Neural cell (in vitro differentiated cells): ENCODE measurements around the gene ADAMTS2. TPM values are rescaled to one million over a fixed set of nuclear protein-coding genes. Genes with fewer than 3 reads are reported as not detected.

Source experiments
- H2AFZ ChIP-seq: fragments of 200-600, 300-800 bp; sonication (generic), shearing (Covaris generic); 2 replicates; pipeline ENCODE4 v1.6.0; 2014; ENCODE audit warnings: low read depth, mild to moderate bottlenecking, antibody characterized with exemption, low read length, moderate library complexity
- H3F3A ChIP-seq: fragments of 200-600 bp; shearing (Covaris generic); 2 replicates; pipeline ENCODE4 v1.6.1; 2016; ENCODE audit warnings: mild to moderate bottlenecking, moderate library complexity, mixed read lengths, antibody characterized with exemption, low read length; ENCODE audit not compliant: insufficient read depth, poor library complexity, severe bottlenecking
- H3K27ac ChIP-seq: fragments of 200-600, 300-800 bp; sonication (generic), shearing (Covaris generic); 2 replicates; pipeline ENCODE4 v1.5.1; 2014; ENCODE audit warnings: mild to moderate bottlenecking, low read length, moderate library complexity
- H3K27me3 ChIP-seq: fragments of 300-800, 200-600 bp; sonication (generic), shearing (Covaris generic); 2 replicates; pipeline ENCODE4 v1.6.0; 2014; ENCODE audit warnings: mild to moderate bottlenecking, low read depth, low read length, moderate library complexity; ENCODE audit not compliant: insufficient read depth
- H3K36me3 ChIP-seq: fragments of 300-800, 200-600 bp; sonication (generic), shearing (Covaris generic); 2 replicates; pipeline ENCODE4 v1.5.1; 2014; ENCODE audit warnings: mild to moderate bottlenecking, antibody characterized with exemption, low read length, moderate library complexity; ENCODE audit not compliant: insufficient read depth
- H3K4me2 ChIP-seq: fragments of 300-800, 200-600 bp; sonication (generic), shearing (Covaris generic); 2 replicates; pipeline ENCODE4 v1.6.0; 2014; ENCODE audit warnings: mild to moderate bottlenecking, low read length
- H3K4me3 ChIP-seq: fragments of 300-800, 200-600 bp; sonication (generic), shearing (Covaris generic); 2 replicates; pipeline ENCODE4 v1.5.1; 2014; ENCODE audit warnings: mild to moderate bottlenecking, low read length, moderate library complexity
- H3K79me2 ChIP-seq: fragments of 200-600 bp; shearing (Covaris generic); replicated peaks from 2 replicates; pipeline ENCODE4 v1.6.0; 2014; ENCODE audit warnings: mild to moderate bottlenecking, low read length, moderate library complexity; ENCODE audit not compliant: insufficient read depth
- H3K9ac ChIP-seq: fragments of 300-800, 200-600 bp; sonication (generic), shearing (Covaris generic); 2 replicates; pipeline ENCODE4 v1.6.1; 2016; ENCODE audit warnings: mild to moderate bottlenecking, low read length, mixed read lengths
- H3K9me2 ChIP-seq: fragments of 200-600 bp; shearing (Covaris generic); 2 replicates; pipeline ENCODE4 v1.6.1; 2016; ENCODE audit warnings: mild to moderate bottlenecking, low read length, mixed read lengths; ENCODE audit not compliant: insufficient read depth
- H3K9me3 ChIP-seq: fragments of 200-600, 300-800 bp; sonication (generic), shearing (Covaris generic); 2 replicates; pipeline ENCODE4 v1.6.1; 2016; ENCODE audit warnings: mild to moderate bottlenecking, mixed run types, low read length, moderate library complexity, mixed read lengths
- H4K20me1 ChIP-seq: fragments of 200-600 bp; shearing (Covaris generic); 2 replicates; pipeline ENCODE4 v1.6.1; 2016; ENCODE audit warnings: mild to moderate bottlenecking, mixed run types; ENCODE audit not compliant: insufficient read depth
- CTCF ChIP-seq: fragments of 450-650 bp; IDR thresholded peaks from 2 replicates; pipeline ENCODE4 v1.5.1; 2014; ENCODE audit warnings: antibody characterized with exemption, mild to moderate bottlenecking, moderate library complexity; ENCODE audit not compliant: poor library complexity, severe bottlenecking
- EP300 ChIP-seq: fragments of 450-650 bp; conservative IDR thresholded peaks from 2 replicates; pipeline ENCODE4 v1.6.1; 2014; ENCODE audit warnings: antibody characterized with exemption, mild to moderate bottlenecking, moderate library complexity; ENCODE audit not compliant: poor library complexity, severe bottlenecking
- EZH2 ChIP-seq: fragments of 200-600, 300-800 bp; shearing (Covaris generic), sonication (generic); IDR thresholded peaks from 2 replicates; pipeline ENCODE4 v1.6.1; 2014; ENCODE audit warnings: antibody characterized with exemption, low read length, borderline replicate concordance, mild to moderate bottlenecking; ENCODE audit not compliant: insufficient read depth, poor library complexity, severe bottlenecking
- MXI1 ChIP-seq: fragments of 450-650 bp; conservative IDR thresholded peaks from 2 replicates; pipeline ENCODE4 v1.6.1; 2014; ENCODE audit warnings: antibody characterized with exemption, mild to moderate bottlenecking; ENCODE audit not compliant: poor library complexity, severe bottlenecking
- POLR2AphosphoS5 ChIP-seq: IDR thresholded peaks from 2 replicates; pipeline ENCODE4 v1.6.1; 2012
- RAD21 ChIP-seq: fragments of 450-650 bp; conservative IDR thresholded peaks from 2 replicates; pipeline ENCODE4 v1.6.1; 2014; ENCODE audit warnings: antibody characterized with exemption, mild to moderate bottlenecking, moderate library complexity
- REST ChIP-seq: IDR thresholded peaks from 2 replicates; pipeline ENCODE4 v1.6.1; 2012; ENCODE audit warnings: borderline replicate concordance
- SMC3 ChIP-seq: fragments of 450-650 bp; conservative IDR thresholded peaks from 2 replicates; pipeline ENCODE4 v1.6.1; 2014; ENCODE audit warnings: antibody characterized with exemption, mild to moderate bottlenecking, moderate library complexity; ENCODE audit not compliant: poor library complexity
- TAF1 ChIP-seq: IDR thresholded peaks from 2 replicates; pipeline ENCODE4 v1.6.1; 2012; ENCODE audit warnings: low read depth
- polyA plus RNA-seq: library from polyadenylated mRNA; depleted of rRNA; stranded (reverse); fragments of >200 nt; gene quantifications from 2 replicates; pipeline ENCODE4 v1.2.3, GENCODE V29; 2014

The ADAMTS2 gene
- polyA plus RNA-seq, 1 donor from 2014 or later: 0.61 TPM

- TF ChIP-seq SMC3 (no peak), POLR2AphosphoS5 (no peak), MXI1 (no peak), TAF1 (no peak), REST (no peak), EP300 (no peak), CTCF (no peak), EZH2 (no peak), RAD21 (no peak)
- Histone ChIP-seq H3K27me3 (no peaks in the 10 kb centered on the region), H3K79me2 (no peaks in the 10 kb centered on the region), H3F3A (no peaks in the 10 kb centered on the region), H3K9me2 (no peaks in the 10 kb centered on the region), H3K27ac (no peak overlapping the region), H3K36me3 (no peaks in the 10 kb centered on the region), H4K20me1 (no peaks in the 10 kb centered on the region), H3K4me3 (no peak overlapping the region), H3K9me3 (no peaks in the 10 kb centered on the region), H2AFZ (no peak overlapping the region), H3K9ac (no peak overlapping the region), H3K4me2 (no peak overlapping the region)
Measured at GRCh38 chr5:179263391-179264052, 81.7 kb downstream of the ADAMTS2 start.

GRCh38 chr5:179262126-179262920, 82.9 kb downstream of the ADAMTS2 start:
- Histone ChIP-seq H3K27ac (no peak overlapping the region), H2AFZ (no peak overlapping the region), H3K4me2 (no peak overlapping the region), H3K36me3 (no peaks in the 10 kb centered on the region), H3K9me2 (no peaks in the 10 kb centered on the region), H3K9ac (no peak overlapping the region), H3K9me3 (no peaks in the 10 kb centered on the region), H3K4me3 (no peak overlapping the region), H3K79me2 (no peaks in the 10 kb centered on the region), H3K27me3 (no peaks in the 10 kb centered on the region), H3F3A (no peaks in the 10 kb centered on the region), H4K20me1 (no peaks in the 10 kb centered on the region)
- no peak for TF ChIP-seq REST
